Osteocyte (in vitro differentiated cells): ENCODE measurements around the gene HNF1B. TPM values are rescaled to one million over a fixed set of nuclear protein-coding genes. Genes with fewer than 3 reads are reported as not detected.

Source experiments
- DNase-seq: peaks from one replicate; pipeline ENCODE4 v3.0.0; 2021; ENCODE audit warnings: mixed read lengths; ENCODE audit not compliant: unreplicated experiment; ENCODE audit errors: extremely low spot score
- H3K27ac Mint-ChIP-seq: one replicate; pipeline ENCODE4 v1.8.0; 2021; ENCODE audit warnings: mild to moderate bottlenecking, mixed read lengths; ENCODE audit not compliant: unreplicated experiment
- H3K27me3 Mint-ChIP-seq: one replicate; pipeline ENCODE4 v1.8.0; 2021; ENCODE audit warnings: mixed read lengths; ENCODE audit not compliant: unreplicated experiment
- H3K36me3 Mint-ChIP-seq: one replicate; pipeline ENCODE4 v1.8.0; 2021; ENCODE audit warnings: mixed read lengths; ENCODE audit not compliant: unreplicated experiment
- H3K4me1 Mint-ChIP-seq: one replicate; pipeline ENCODE4 v1.8.0; 2021; ENCODE audit warnings: mixed read lengths; ENCODE audit not compliant: unreplicated experiment
- H3K4me3 Mint-ChIP-seq: one replicate; pipeline ENCODE4 v1.8.0; 2021; ENCODE audit warnings: mild to moderate bottlenecking, moderate library complexity, mixed read lengths; ENCODE audit not compliant: unreplicated experiment
- H3K9me3 Mint-ChIP-seq: one replicate; pipeline ENCODE4 v1.8.0; 2021; ENCODE audit warnings: mixed read lengths; ENCODE audit not compliant: unreplicated experiment
- total RNA-seq: library from RNA; stranded (reverse); gene quantifications from 2 replicates; pipeline ENCODE4 v1.2.1, GENCODE V29; 2021
- TF ChIP-seq, protein P1 (sequence below): fragments of 200-600 bp; sonication (generic); IDR thresholded peaks from 2 replicates; pipeline ENCODE4 v1.5.0; 2021; ENCODE audit warnings: antibody characterized with exemption, mild to moderate bottlenecking, moderate library complexity

The HNF1B gene
- total RNA-seq, 1 donor from 2014 or later, result 8.1 TPM

GRCh38 chr17:37769050-37769449, 24.2 kb upstream of the HNF1B start:
- Mint-ChIP-seq H3K4me3 (no peak overlapping the region), H3K9me3 (no peaks in the 10 kb centered on the region), H3K27ac (no peak overlapping the region), H3K4me1 (peaks cover 9% of the 10 kb centered on the region), H3K36me3 (no peaks in the 10 kb centered on the region), H3K27me3 (no peaks in the 10 kb centered on the region)
- TF ChIP-seq, protein P1, sequence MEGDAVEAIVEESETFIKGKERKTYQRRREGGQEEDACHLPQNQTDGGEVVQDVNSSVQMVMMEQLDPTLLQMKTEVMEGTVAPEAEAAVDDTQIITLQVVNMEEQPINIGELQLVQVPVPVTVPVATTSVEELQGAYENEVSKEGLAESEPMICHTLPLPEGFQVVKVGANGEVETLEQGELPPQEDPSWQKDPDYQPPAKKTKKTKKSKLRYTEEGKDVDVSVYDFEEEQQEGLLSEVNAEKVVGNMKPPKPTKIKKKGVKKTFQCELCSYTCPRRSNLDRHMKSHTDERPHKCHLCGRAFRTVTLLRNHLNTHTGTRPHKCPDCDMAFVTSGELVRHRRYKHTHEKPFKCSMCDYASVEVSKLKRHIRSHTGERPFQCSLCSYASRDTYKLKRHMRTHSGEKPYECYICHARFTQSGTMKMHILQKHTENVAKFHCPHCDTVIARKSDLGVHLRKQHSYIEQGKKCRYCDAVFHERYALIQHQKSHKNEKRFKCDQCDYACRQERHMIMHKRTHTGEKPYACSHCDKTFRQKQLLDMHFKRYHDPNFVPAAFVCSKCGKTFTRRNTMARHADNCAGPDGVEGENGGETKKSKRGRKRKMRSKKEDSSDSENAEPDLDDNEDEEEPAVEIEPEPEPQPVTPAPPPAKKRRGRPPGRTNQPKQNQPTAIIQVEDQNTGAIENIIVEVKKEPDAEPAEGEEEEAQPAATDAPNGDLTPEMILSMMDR, result no peak
- no peak for DNase-seq

GRCh38 chr17:37768438-37768837, 23.6 kb upstream of the HNF1B start:
- Mint-ChIP-seq H3K4me3 (no peak overlapping the region), H3K27me3 (no peaks in the 10 kb centered on the region), H3K36me3 (no peaks in the 10 kb centered on the region), H3K27ac (no peak overlapping the region), H3K4me1 (peaks cover 9% of the 10 kb centered on the region), H3K9me3 (no peaks in the 10 kb centered on the region)
- TF ChIP-seq, protein P1, result no peak
- no peak for DNase-seq

DNA sequence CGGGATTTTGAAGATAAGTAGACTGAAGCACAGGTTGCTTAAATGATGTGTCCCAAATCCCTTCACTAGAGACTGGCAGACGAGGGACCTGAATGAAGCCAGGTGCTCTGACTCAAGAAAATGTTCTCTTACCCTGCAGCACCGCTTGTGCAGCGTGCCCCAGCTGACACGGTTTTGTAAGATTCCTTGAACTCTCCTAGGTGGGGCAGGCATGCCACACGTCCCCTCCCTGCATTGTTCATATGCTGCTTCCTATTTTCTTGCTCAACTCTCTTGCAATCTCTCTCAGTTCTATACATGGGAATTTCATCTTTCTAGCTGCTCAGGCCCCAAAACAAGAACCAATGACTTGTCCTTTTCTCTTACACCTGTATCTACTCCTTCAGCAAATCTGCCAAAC, 22.1 kb upstream of the HNF1B start:
- no peak for DNase-seq
- TF ChIP-seq, protein P1, result no peak
- Mint-ChIP-seq H3K27ac (no peak overlapping the region), H3K4me1 (peaks cover 12% of the 10 kb centered on the region), H3K27me3 (no peaks in the 10 kb centered on the region), H3K4me3 (no peak overlapping the region), H3K9me3 (no peaks in the 10 kb centered on the region), H3K36me3 (no peaks in the 10 kb centered on the region)

GRCh38 chr17:37764383-37764782, 19.5 kb upstream of the HNF1B start:
- H3K4me1 Mint-ChIP-seq, result peaks cover 6% of the 10 kb centered on the region
- H3K9me3 Mint-ChIP-seq, result no peaks in the 10 kb centered on the region
- H3K27me3 Mint-ChIP-seq, result no peaks in the 10 kb centered on the region
- no peak overlapping the region for H3K4me3 Mint-ChIP-seq
- H3K27ac Mint-ChIP-seq, result no peak overlapping the region
- no peaks in the 10 kb centered on the region for H3K36me3 Mint-ChIP-seq
- TF ChIP-seq, protein P1, result no peak
- DNase-seq, result no peak

DNA sequence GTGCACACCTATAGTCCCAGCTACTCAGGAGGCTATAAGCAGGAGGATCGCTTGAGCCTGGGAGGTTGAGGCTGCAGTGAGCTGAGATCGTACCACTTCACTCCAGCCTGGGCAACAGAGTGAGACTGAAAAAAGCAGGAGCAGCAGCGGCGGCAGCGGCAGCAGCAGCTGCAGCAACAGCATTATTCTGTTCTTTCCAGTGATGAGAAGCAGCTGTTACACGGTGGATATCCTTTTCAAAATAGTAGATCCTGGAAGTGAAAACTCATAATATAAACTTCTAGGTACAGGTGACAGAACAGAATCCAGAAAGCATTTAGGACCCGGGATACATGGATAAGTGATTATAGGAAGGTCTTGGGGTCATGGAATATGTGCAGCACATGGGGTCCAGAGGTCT, 17.8 kb upstream of the HNF1B start:
- no peak for DNase-seq
- H3K27ac Mint-ChIP-seq, result no peak overlapping the region
- peaks cover 6% of the 10 kb centered on the region for H3K4me1 Mint-ChIP-seq
- H3K36me3 Mint-ChIP-seq, result no peaks in the 10 kb centered on the region
- TF ChIP-seq, protein P1, result no peak
- no peaks in the 10 kb centered on the region for H3K9me3 Mint-ChIP-seq
- H3K4me3 Mint-ChIP-seq, result no peak overlapping the region
- H3K27me3 Mint-ChIP-seq, result no peaks in the 10 kb centered on the region
